Activated effector memory CD4-positive, alpha-beta T cell treated with anti-CD3 and anti-CD28 coated beads, Interleukin-2, amount 50 U/mL, for 16 hours (primary cell): Measurements from ENCODE around the gene SAXO1.
"Not testable (repeated sequence)": the region's sequence is repeated elsewhere in the genome, so short reads cannot be mapped to it uniquely, and the experiment has no call there.

Experiments
- DNase-seq: peaks from one replicate; pipeline ENCODE4 v3.0.0-alpha.2; 2020

The SAXO1 gene

DNA sequence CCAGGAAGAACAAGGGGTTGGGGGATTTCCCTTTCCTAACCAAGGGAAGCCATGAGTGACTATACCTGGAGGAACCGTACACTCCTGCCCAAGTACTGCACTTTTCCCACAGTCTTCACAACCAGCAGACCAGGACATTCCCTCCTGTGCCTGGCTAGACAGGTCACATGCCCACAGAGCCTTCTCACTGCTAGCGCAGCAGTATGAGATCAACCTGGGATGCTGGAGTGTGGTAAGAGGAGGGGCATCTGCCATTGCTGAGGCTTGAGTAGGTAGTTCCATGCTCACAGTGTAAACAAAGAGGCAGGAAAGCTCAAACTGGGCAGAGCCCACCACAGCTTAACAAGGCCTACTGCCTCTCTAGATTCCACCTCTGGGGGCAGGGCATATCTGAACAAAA is 35.9 kb downstream of the SAXO1 start:
- DNase-seq = no peak

- no peak for DNase-seq
Observed at GRCh38 chr9:18996211-18996610, 36.8 kb downstream of the SAXO1 start.

DNA sequence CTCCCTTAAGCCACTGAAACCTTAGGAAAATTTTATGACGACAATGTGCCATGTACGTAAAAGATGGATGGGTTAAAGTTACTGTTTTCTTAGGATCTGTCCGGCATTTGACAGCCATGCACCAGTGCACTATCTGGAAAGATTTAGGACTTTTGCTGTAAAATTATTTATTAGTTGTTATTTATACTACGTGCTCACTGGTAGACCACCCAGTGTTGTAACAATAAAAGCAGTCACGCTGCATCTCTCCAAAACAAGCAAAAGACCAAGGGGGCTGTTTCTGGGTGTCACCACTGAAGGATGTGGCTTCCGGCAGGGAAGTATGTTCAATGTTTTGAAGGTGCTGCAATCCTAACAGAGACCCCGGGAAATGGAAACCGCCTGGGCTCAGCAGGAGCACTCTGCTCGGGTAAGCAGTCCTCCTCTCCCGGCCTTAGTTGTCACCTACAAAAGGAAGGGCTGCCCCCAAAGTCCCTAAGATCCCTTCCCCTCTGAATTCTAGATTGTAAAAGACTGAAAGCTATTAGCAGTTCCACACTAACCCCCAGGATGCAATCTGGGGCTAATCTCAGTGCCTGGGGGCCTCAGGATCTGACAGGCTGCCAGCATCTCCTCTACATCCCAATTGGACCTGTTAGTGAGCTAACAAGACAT is 38.6 kb downstream of the SAXO1 start:
- no peak for DNase-seq

- not testable (repeated sequence) for DNase-seq
Observed at GRCh38 chr9:18991197-18991596, 41.8 kb downstream of the SAXO1 start.

DNA sequence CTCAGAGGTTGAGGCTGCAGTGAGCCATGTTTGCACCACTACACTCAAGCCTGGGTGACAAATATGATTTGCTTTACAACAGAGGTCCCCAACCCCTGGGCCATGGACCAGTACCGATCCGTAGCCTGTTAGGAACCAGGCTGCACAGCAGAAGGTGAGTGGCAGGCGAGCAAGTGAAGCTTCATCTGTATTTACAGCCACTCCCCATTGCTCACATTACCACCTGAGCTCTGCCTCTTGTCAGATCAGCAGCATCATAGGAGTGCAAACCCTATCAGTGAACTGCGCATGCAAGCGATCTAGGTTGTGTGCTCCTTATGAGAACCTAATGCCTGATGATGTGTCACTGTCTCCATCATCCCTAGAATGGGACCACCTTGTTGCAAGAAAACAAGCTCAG is 42.5 kb downstream of the SAXO1 start:
- no peak for DNase-seq

DNA sequence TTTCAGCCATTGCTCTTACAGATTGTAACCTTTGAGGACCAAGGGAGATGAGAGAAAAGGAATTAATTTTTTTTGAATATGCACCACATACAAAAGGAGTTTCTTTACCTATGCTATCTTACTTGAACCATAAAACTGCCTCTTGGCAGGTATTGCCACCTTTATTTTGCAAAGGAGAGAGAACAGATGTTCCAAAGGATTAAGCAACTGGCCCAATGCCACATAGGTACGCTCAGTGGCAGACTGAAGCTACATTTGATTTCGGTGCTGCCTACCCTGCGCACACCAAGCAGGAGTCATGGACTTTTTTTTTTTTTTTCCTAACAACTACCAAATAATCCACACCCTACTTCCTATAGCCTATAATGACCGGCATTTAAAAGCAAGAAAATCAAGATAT is 43.1 kb downstream of the SAXO1 start:
- DNase-seq = no peak

DNA sequence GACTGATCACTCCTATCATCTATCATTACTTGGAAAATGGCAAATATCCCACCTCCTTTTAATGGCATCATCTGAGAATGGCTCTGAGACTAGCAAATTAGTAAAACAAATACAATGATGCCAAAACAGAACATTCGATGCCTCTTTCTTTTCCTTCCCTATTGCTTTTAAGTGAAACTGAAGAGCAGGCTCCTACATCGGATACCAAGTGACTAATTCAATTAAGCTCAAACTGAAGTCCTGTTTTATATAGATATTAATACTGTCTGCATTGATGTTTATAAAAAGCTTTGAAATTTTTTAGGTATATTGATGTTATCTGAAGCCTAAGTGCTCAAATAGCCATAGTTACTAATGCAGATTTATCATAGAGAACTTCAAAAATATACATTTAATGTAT is 43.9 kb downstream of the SAXO1 start:
- no peak for DNase-seq

DNA sequence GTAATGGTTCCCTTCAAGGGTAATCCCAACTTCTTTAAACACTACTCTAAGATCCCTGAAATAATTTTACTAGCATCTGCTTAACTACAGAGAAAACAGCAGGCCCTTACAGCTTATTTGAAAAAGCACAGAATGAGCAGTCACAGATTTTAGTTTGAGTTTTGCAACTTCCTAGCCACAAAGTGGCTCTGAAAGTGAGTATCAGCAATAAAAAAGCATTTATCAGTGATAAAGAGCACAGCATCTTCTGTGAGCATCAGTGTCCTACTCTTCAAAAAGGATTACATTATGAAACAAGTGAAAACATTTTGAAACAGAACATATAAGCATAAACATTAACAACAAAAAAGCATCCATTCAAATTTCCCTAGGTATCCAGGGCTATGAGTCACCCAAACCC is 45.0 kb downstream of the SAXO1 start:
- DNase-seq = no peak

DNA sequence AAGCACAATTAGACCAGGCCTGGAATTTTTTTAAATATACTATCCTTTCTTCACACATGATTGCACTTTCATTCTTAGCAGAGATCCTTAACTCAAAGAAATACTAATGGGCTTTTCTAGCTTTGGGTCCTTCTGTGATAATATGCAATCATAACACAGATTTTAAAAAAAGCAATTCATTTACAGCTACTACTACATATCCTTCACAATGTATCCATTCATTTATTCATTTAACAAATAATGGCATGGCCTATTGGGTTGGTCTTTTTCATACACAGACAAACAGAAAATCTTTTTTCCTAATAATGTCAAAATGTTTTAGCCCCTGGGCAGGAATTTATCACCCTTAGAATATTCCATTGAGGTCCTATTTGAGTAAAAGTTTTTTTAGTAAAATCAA is 47.0 kb downstream of the SAXO1 start:
- no peak for DNase-seq

DNA sequence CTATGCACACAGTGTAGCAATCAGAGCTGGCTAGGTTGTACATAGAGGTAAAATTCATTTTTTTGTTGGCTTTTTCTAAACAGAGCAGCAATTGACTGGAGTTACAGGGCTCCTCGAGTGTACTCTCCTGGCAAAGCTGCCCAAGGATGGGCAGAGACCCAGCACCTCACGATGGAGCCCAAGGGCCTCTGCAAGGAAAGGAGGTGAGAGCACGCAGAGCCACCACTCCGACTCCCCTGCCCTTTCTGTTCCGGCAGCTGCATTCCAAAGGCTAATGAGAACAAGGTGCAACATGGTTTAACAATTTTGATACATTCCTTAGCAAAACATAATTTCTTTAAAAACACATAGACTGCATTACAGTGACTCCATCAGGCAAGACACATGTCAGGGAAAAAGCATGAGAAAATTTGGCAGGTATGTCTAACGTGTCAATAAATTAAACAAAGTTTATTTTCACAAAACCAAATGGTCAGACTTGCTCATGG is 47.5 kb downstream of the SAXO1 start:
- no peak for DNase-seq

GRCh38 chr9:18982262-18982620 is 50.8 kb downstream of the SAXO1 start:
- DNase-seq = no peak

- no peak for DNase-seq
Observed at GRCh38 chr9:18981476-18982261, 51.3 kb downstream of the SAXO1 start.

DNA sequence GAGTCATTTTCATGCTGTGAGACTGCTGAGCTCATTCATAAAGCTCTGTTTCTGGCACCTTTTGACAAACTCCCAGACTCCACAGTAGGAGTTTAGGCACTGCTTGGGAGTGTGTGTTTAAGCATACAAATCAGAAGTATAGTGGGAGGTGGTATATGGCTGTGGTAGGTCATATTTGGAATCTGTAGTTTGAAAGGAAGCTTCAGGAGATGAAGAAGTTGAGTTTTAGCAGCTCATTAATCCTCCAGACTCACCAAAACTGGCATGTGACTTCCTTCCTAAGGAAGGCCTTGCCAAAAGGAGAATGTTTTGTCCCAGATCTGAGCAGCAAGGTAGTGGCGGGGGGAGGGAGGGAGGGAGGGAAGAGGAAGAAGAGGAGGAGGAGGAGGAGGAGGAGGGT is 52.8 kb downstream of the SAXO1 start:
- no peak for DNase-seq

DNA sequence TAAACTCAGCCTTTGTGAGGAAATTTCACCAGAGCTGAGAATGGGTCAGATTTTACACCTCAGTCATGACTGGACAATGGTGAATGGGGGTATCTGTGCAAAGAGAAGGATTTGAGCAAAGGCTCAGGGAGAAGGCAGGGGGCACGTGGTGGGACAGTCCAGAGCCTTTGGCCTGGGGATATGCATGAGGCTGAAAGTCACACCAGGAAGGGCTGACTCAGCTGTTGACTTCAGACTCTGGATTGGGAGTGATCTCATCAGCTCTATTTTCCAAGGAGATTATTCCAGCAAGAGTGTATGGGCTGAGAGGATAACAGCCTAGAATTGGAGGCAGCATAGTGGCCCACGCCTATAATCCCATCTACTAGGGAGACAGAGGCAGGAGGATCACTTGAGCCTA is 53.6 kb downstream of the SAXO1 start:
- no peak for DNase-seq

- no peak for DNase-seq
Observed at GRCh38 chr9:18978188-18978587, 54.8 kb downstream of the SAXO1 start.

DNA sequence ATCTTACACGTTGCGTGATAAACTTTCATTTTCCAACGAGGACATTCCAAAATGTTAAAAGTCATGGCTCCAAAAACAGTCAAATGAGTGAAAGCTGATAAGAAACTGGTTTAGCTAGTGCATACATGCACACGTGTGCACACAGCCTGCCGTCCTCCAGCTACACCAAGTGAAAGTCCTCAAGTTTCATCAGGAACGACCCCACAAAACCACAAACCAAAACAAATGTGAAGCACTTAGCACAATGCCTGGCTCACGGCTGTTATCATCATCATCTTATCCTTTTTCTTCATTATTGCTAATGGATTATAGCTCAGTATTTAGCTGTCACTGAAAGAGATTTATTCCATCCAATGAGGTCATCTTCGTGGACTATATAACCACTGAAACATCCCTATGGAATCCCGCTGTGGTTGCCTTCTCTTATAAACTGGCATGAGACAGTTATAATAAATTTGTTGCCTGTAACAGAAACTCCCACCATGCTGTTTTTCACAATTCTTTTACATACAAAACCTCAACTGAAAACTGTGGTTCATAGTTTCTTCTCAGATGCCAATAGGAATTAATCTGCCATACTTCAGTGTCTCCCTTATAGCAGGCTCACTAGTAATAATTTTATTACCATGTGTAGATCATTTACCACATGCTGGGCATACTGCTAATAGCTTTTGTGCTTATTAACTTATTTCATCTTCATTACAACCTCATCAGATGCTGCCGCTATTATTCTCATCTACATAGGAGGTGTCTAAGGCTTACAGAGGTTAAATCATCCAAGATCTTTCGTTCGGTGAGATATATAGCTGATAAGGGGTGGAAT is 56.1 kb downstream of the SAXO1 start:
- no peak for DNase-seq

GRCh38 chr9:18976221-18976708 is 56.7 kb downstream of the SAXO1 start:
- no peak for DNase-seq

- no peak for DNase-seq
Observed at GRCh38 chr9:18973348-18973747, 59.7 kb downstream of the SAXO1 start.

DNA sequence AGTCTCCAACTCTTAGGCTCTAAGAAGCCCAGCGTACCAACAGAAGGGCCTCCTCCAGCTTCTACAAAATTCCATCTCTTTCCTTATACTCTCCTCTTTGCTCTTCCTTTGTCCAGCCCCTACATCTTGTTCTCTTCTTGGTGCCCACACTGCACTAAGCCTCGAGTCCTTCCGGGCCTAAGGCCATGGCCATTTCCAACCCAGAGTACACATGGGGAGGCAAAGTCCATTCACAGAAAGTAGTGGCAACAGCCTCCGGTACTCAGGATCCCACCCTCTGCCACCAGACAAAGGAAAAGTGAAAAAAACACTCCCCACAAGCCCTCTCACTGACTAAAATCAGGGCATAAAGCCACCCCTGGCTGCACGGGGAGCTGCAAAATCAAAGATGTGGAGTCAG is 60.3 kb downstream of the SAXO1 start:
- no peak for DNase-seq

- no peak for DNase-seq
Observed at GRCh38 chr9:18971909-18972308, 61.1 kb downstream of the SAXO1 start.

GRCh38 chr9:18971404-18971803 is 61.6 kb downstream of the SAXO1 start:
- DNase-seq = no peak

DNA sequence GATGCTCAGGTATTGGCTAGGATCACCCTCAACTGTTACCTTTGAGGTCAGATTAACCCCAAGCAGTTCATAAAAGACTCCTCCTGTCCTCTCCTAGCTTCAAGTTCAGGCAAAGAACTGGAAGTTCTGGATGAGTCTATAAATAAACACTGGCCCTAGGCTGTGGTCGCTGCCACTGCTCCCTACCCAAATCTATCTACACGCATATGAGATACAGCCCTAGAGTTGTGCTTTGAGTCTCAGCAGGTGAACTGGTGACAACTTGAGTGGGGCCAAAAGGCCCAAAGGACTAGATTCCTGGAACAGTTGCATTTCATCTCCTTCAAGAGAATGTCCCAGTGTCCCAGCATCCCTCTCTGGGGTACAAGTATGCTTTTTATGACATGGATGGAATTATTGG is 62.6 kb downstream of the SAXO1 start:
- no peak for DNase-seq

DNA sequence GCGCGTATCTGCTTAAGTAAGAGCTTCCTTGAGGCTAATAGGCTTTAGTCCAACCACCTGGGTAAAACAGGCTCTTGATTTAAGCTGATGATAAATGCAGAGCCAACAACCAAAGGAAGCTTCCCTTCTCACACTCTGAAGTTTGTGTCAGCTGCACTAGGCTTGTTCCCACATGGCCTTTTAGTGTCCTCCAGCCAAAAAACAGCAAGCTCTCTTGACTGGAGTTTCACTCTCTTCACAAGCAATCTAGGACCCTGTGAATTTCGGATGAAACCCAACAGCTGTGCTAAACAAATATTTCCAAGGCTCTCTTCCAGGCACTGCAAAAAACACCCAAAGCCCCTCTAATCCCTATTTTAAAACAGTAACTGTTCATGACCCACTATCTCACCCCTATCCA is 63.9 kb downstream of the SAXO1 start:
- no peak for DNase-seq

- no peak for DNase-seq
Observed at GRCh38 chr9:18955626-18956025, 77.4 kb downstream of the SAXO1 start.
